ENCODE data around the gene AUTS2. TPM values are rescaled to one million over a fixed set of nuclear protein-coding genes. Genes with fewer than 3 reads are reported as not detected.

AUTS2 gene
- total RNA-seq, 6 experiments from 2014 or later: 10.4 to 32.0 (median 19.3) TPM

DNA sequence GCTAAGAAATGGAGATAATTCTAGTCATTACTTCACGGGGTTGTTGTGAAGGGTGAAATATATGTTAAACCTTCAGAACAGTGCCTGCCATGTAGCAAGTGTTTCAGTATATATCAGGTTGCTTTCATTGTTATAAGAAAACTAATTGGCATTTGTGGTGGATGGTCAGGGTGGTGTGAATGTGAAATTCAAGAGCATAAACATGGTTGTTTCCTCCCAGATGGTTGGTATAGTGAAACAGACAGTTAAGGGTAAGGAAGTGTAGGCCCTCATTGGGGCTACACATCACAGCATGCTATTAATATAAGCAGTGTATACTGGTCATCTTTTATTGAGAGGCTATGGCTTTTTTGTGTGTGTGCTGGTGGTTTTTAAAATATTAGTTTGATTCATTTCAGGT is 171.6 kb downstream of the AUTS2 start:
- Histone ChIP-seq H3K4me1 (peaks cover 0 to 3% (median 0%) of the 10 kb centered on the region in 4 donors), H3K27me3 (no peaks in the 10 kb centered on the region), H3K9me3 (no peaks in the 10 kb centered on the region), H3K36me3 (no peaks in the 10 kb centered on the region), H3K4me3 (no peak overlapping the region), H3K27ac (no peak overlapping the region)
- ATAC-seq: no peak
- intact Hi-C loops (cut with DNase I): no loop called here
- TF ChIP-seq, protein P1, sequence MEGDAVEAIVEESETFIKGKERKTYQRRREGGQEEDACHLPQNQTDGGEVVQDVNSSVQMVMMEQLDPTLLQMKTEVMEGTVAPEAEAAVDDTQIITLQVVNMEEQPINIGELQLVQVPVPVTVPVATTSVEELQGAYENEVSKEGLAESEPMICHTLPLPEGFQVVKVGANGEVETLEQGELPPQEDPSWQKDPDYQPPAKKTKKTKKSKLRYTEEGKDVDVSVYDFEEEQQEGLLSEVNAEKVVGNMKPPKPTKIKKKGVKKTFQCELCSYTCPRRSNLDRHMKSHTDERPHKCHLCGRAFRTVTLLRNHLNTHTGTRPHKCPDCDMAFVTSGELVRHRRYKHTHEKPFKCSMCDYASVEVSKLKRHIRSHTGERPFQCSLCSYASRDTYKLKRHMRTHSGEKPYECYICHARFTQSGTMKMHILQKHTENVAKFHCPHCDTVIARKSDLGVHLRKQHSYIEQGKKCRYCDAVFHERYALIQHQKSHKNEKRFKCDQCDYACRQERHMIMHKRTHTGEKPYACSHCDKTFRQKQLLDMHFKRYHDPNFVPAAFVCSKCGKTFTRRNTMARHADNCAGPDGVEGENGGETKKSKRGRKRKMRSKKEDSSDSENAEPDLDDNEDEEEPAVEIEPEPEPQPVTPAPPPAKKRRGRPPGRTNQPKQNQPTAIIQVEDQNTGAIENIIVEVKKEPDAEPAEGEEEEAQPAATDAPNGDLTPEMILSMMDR (IDR thresholded peaks at IDR 0.05): no peak
- no peak for TF ChIP-seq POLR2A (IDR thresholded peaks at IDR 0.05)
- no peak for DNase-seq
- WGBS (ENCODE audit: insufficient coverage, low coverage, low lambda C conversion rate, missing lambda C conversion rate): 67% methylated on average over 1 of the region's 1 CpG

DNA sequence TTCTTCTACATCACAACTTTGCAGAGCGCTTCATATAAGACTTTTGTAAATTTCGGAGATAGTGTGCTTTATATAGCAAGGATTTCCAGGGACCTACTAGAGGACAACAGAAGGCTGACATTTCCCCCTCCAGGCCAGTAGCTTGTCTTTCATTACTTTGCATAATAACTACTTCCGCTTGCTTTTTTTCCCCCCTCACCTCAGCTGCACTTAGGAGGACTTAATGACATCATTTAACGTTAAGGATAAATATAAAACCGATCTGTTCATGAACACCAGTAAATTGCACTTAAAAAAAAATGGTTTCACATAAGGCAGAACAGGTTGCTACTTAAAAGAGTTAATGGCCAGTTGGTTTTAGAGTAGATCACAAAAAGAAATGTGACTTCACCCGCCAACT is 172.3 kb downstream of the AUTS2 start:
- Histone ChIP-seq H3K36me3 (no peaks in the 10 kb centered on the region), H3K27me3 (no peaks in the 10 kb centered on the region), H3K4me3 (no peak overlapping the region), H3K27ac (no peak overlapping the region), H3K9me3 (no peaks in the 10 kb centered on the region), H3K4me1 (peaks cover 0 to 3% (median 0%) of the 10 kb centered on the region in 4 donors)
- TF ChIP-seq, protein P1 (IDR thresholded peaks at IDR 0.05): no peak
- no peak for TF ChIP-seq POLR2A (IDR thresholded peaks at IDR 0.05)
- no peak for DNase-seq
- no peak for ATAC-seq
- WGBS (ENCODE audit: insufficient coverage, low coverage, low lambda C conversion rate, missing lambda C conversion rate): 89% methylated on average over 6 of the region's 6 CpGs
- intact Hi-C loops (cut with DNase I): no loop called here

DNA sequence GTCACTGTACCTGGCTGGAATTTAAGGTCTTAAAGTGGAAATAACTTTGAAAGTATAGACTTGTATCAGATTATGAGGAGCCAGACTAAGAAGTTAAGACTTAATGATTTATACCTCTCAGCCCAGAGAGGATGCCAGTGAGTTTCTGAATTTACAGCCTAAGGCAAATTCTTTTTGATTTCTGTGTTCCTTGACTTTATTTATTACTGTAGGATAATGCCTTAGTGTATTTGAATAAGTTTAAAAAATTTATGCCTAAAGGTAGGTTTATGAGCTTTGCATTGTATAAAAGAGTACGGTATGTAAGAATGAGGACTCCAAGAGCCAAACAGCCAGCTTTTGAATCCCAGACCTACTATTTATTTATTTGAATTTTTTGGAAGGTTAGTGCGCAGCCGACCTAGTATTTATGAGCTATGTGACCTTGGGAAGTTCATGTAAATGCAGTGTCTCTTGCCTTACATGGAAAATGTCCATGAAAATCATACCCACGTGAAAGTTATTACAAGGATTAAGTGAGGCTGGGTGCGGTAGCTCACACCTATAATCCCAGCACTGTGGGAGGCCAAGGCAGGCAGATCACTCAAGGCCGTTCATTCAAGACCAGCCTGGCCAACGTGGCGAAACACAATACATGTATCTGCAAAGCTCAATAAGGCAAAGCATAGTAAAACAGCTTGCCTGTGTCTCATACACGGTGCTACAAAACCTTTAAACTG is 174.6 kb downstream of the AUTS2 start:
- no peaks in the 10 kb centered on the region for H3K27me3 ChIP-seq
- no peaks in the 10 kb centered on the region for H3K9me3 ChIP-seq
- no peak for ATAC-seq
- TF ChIP-seq, protein P1 (IDR thresholded peaks at IDR 0.05): no peak
- no peak for TF ChIP-seq POLR2A (IDR thresholded peaks at IDR 0.05)
- DNase-seq: no peak
- H3K4me1 ChIP-seq: peaks cover 0 to 3% (median 0%) of the 10 kb centered on the region in 4 donors
- no peak overlapping the region for H3K4me3 ChIP-seq
- no peaks in the 10 kb centered on the region for H3K36me3 ChIP-seq
- 96% methylated on average over 8 of the region's 9 CpGs for WGBS (ENCODE audit: insufficient coverage, low coverage, low lambda C conversion rate, missing lambda C conversion rate)
- intact Hi-C loops (cut with DNase I): no loop called here
- no peak overlapping the region for H3K27ac ChIP-seq

DNA sequence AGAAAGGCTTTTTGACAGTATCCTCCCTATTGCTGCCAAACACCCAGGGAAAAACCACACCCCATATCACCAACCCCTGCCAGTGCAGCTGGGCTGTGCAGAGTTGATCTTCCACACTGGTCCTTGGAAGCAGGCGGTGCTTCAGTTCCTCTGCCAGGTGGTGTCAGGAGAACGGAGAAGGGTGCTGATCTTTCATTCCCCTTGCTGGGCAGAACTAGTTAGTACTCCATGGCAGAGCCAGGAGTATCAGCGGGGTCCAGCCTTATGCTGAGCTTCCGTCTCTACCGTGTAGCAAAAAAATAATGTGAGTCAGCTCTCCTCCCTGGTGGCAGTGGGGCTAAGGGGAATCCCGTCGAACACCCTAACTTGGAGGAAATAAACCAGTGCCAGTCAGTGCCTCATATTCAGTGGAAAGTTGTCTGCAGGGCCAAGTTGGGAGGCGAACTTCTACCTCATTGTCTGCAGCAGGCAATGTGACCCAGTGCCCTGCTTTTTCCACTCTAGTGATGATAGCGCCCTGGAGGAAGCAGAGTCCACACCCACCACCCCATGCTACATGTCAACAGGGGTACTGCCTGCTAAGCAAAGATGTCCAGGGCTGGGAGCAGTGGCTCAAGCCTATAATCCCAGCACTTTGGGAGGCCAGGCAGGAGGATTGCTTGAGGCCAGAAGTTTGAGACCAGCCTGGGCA is 175.4 kb downstream of the AUTS2 start:
- H3K27me3 ChIP-seq: no peaks in the 10 kb centered on the region
- H3K9me3 ChIP-seq: no peaks in the 10 kb centered on the region
- H3K27ac ChIP-seq: no peak overlapping the region
- no peak overlapping the region for H3K4me3 ChIP-seq
- TF ChIP-seq, protein P1 (IDR thresholded peaks at IDR 0.05): no peak
- TF ChIP-seq POLR2A (IDR thresholded peaks at IDR 0.05): no peak
- ATAC-seq (peak in 1 of 4 donors; percentile 9), DNase-seq (no peak)
- WGBS (ENCODE audit: insufficient coverage, low coverage, low lambda C conversion rate, missing lambda C conversion rate): 72% methylated on average over 5 of the region's 9 CpGs
- intact Hi-C loops (cut with DNase I): no loop called here
- peaks cover 0 to 3% (median 0%) of the 10 kb centered on the region in 4 donors for H3K4me1 ChIP-seq
- H3K36me3 ChIP-seq: no peaks in the 10 kb centered on the region
